Measurements from ENCODE around the gene KIAA1217. TPM values are rescaled to one million over a fixed set of nuclear protein-coding genes. Genes with fewer than 3 reads are reported as not detected.

KIAA1217 gene
- total RNA-seq, 1 experiment from 2014 or later, result 7.8 TPM

DNA sequence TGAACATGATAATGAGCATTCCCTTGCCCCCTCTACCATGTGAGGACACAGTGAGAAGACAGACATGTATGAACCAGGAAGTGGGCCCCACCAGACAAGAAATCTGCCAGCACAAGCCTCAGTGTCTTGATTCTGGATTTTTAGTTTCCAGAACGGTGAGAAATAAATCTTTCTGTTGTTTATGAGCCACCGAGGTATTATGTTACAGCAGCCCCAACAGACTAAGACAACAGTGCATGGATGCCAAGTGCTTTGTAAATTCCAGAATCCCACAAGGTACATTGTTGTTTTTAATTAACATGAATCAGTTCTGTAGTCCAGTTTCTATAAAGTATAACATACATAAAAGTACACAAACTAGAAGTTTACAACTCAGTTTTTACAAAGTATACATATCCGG, 352.5 kb downstream of the KIAA1217 start (continued):
- no peak for TF ChIP-seq TCF7L2 (IDR thresholded peaks at IDR 0.05; ENCODE audit: borderline replicate concordance, extremely low read depth, insufficient read depth, insufficient read length)
- TF ChIP-seq ELF1 (IDR thresholded peaks at IDR 0.05; ENCODE audit: borderline replicate concordance, low read depth), result no peak
- TF ChIP-seq CEBPB (IDR thresholded peaks at IDR 0.05; ENCODE audit: low read depth), result no peak
- TF ChIP-seq POLR2A (IDR thresholded peaks at IDR 0.05; ENCODE audit: borderline replicate concordance, extremely low read depth, insufficient read depth, insufficient read length), result no peak
- TF ChIP-seq RAD21 (IDR thresholded peaks at IDR 0.05; ENCODE audit: low read depth), result no peak

DNA sequence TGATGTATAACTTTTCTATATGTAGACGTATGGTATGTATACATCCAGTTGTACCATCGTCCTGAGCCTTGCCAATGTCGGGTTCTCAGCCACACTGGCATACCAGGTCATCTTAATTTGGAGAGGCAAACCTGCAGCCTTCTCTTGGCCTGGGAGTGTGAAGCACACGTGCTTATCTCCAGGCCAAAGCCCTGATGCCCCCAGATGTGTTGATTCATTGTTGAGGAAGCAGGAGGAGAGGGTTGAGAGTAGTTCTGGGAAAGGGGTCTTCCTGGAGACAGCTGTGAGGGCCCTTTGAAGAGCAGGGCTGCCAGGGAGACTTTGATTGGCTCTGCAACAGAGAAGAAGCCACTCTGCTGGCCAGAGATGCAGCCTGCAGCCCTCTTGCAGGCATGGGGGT, 359.1 kb downstream of the KIAA1217 start:
- H4K20me1 ChIP-seq (ENCODE audit: insufficient read depth), result no peaks in the 10 kb centered on the region
- intact Hi-C loops (cut with micrococcal nuclease), result no loop called here
- DNase-seq (ENCODE audit: low read depth, low spot score) (no peak), ATAC-seq (no peak)
- no peak overlapping the region for H3K4me3 ChIP-seq (replicated peaks in 1 of 2; ENCODE audit: low read depth in 1 of 2, low read length in 2 of 2)
- RAD21 ChIA-PET (ENCODE audit: low non-redundant PET in 1 of 2, low total read pairs in 2 of 2, uncharacterized antibody in 2 of 2, unreplicated experiment in 2 of 2), result no interaction called here
- BruUV-seq (replicated peaks), result no TSS peak
- H3K4me1 ChIP-seq (ENCODE audit: control insufficient read depth in 1 of 2, insufficient read depth in 2 of 2, low read length in 2 of 2), result no peaks in the 10 kb centered on the region
- no peaks in the 10 kb centered on the region for H3K36me3 ChIP-seq (ENCODE audit: control insufficient read depth in 1 of 2, insufficient read depth in 2 of 2, low read length in 2 of 2)
- no peak overlapping the region for H3K9ac ChIP-seq (ENCODE audit: low read length)
- TF ChIP-seq EZH2 (IDR thresholded peaks at IDR 0.05) (no peak), EGR1 (IDR thresholded peaks at IDR 0.05; ENCODE audit: low read depth) (no peak), TCF7L2 (IDR thresholded peaks at IDR 0.05; ENCODE audit: borderline replicate concordance, extremely low read depth, insufficient read depth, insufficient read length) (no peak), SRF (IDR thresholded peaks at IDR 0.05; ENCODE audit: low read depth) (no peak), CBX3 (IDR thresholded peaks at IDR 0.05; ENCODE audit: low read depth) (no peak)
- no peak overlapping the region for H3K27ac ChIP-seq (ENCODE audit: low read depth, low read length)
- CTCF ChIA-PET, result no interaction called here
- H2AFZ ChIP-seq (ENCODE audit: low read depth, low read length, poor library complexity, severe bottlenecking), result no peak overlapping the region
- no peaks in the 10 kb centered on the region for H3K9me3 ChIP-seq (ENCODE audit: control insufficient read depth in 1 of 2, insufficient read depth in 1 of 2, low read depth in 1 of 2, low read length in 2 of 2)
- no peaks in the 10 kb centered on the region for H3K9me2 ChIP-seq (ENCODE audit: insufficient read depth)
- POLR2A ChIA-PET, result no interaction called here
- no peaks in the 10 kb centered on the region for H3K27me3 ChIP-seq (ENCODE audit: insufficient read depth, low read length)
- no peaks in the 10 kb centered on the region for H3K79me2 ChIP-seq (ENCODE audit: insufficient read depth, low read length)
- no peak overlapping the region for H3K4me2 ChIP-seq (ENCODE audit: low read length)

DNA sequence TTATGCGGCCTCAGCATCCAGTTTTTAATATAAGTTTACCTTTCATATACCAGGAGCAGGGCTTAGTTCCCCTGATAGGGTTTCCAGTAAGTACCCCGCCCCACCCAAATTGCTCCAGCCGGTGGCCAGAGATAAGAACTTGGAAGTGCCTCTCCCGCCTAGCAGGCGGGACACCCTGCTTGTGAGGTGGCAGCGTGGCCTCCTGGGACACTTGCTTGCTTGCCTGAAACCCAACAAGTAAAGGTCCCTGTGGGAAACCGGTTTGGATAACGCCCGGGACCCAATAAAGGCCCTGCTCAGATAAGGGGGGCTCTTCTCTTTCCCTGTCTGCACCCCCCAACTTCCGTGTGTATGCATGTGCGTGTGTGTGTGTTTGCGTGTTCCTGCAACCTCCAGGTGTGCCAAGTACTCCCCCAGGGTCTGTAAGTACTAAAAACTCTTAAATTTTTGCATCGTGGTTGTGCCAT, 360.4 kb downstream of the KIAA1217 start:
- Histone ChIP-seq H3K9me2 (ENCODE audit: insufficient read depth) (no peaks in the 10 kb centered on the region), H3K4me3 (replicated peaks in 1 of 2; ENCODE audit: low read depth in 1 of 2, low read length in 2 of 2) (no peak overlapping the region), H3K36me3 (ENCODE audit: control insufficient read depth in 1 of 2, insufficient read depth in 2 of 2, low read length in 2 of 2) (no peaks in the 10 kb centered on the region), H3K27me3 (ENCODE audit: insufficient read depth, low read length) (no peaks in the 10 kb centered on the region), H3K27ac (ENCODE audit: low read depth, low read length) (no peak overlapping the region), H4K20me1 (ENCODE audit: insufficient read depth) (no peaks in the 10 kb centered on the region), H3K4me2 (ENCODE audit: low read length) (no peak overlapping the region), H3K4me1 (ENCODE audit: control insufficient read depth in 1 of 2, insufficient read depth in 2 of 2, low read length in 2 of 2) (no peaks in the 10 kb centered on the region), H3K9ac (ENCODE audit: low read length) (no peak overlapping the region), H3K9me3 (ENCODE audit: control insufficient read depth in 1 of 2, insufficient read depth in 1 of 2, low read depth in 1 of 2, low read length in 2 of 2) (no peaks in the 10 kb centered on the region), H2AFZ (ENCODE audit: low read depth, low read length, poor library complexity, severe bottlenecking) (no peak overlapping the region), H3K79me2 (ENCODE audit: insufficient read depth, low read length) (no peaks in the 10 kb centered on the region)
- ATAC-seq (no peak), DNase-seq (ENCODE audit: low read depth, low spot score) (no peak)
- no peak for TF ChIP-seq EZH2 (IDR thresholded peaks at IDR 0.05)
- TF ChIP-seq, protein P1, sequence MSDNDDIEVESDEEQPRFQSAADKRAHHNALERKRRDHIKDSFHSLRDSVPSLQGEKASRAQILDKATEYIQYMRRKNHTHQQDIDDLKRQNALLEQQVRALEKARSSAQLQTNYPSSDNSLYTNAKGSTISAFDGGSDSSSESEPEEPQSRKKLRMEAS (IDR thresholded peaks at IDR 0.05), result no peak
- no peak for TF ChIP-seq RAD21 (IDR thresholded peaks at IDR 0.05; ENCODE audit: low read depth)
- TF ChIP-seq, protein P2, sequence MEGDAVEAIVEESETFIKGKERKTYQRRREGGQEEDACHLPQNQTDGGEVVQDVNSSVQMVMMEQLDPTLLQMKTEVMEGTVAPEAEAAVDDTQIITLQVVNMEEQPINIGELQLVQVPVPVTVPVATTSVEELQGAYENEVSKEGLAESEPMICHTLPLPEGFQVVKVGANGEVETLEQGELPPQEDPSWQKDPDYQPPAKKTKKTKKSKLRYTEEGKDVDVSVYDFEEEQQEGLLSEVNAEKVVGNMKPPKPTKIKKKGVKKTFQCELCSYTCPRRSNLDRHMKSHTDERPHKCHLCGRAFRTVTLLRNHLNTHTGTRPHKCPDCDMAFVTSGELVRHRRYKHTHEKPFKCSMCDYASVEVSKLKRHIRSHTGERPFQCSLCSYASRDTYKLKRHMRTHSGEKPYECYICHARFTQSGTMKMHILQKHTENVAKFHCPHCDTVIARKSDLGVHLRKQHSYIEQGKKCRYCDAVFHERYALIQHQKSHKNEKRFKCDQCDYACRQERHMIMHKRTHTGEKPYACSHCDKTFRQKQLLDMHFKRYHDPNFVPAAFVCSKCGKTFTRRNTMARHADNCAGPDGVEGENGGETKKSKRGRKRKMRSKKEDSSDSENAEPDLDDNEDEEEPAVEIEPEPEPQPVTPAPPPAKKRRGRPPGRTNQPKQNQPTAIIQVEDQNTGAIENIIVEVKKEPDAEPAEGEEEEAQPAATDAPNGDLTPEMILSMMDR (IDR thresholded peaks at IDR 0.05 in 2 of 3, conservative IDR thresholded peaks at IDR 0.05 in 1 of 3; ENCODE audit: borderline replicate concordance in 1 of 3, insufficient read depth in 1 of 3, low read depth in 2 of 3, low read length in 2 of 3), result no peak
- TF ChIP-seq JUND (IDR thresholded peaks at IDR 0.05), result no peak
- no peak for TF ChIP-seq ZFX (IDR thresholded peaks at IDR 0.05)
- TF ChIP-seq EZH2phosphoT487 (IDR thresholded peaks at IDR 0.05; ENCODE audit: borderline replicate concordance), result no peak
- TF ChIP-seq SRF (IDR thresholded peaks at IDR 0.05; ENCODE audit: low read depth), result no peak
- intact Hi-C loops (cut with micrococcal nuclease), result no loop called here
- BruUV-seq (replicated peaks), result no TSS peak
- ChIA-PET POLR2A (no interaction called here), CTCF (no interaction called here), RAD21 (ENCODE audit: low non-redundant PET in 1 of 2, low total read pairs in 2 of 2, uncharacterized antibody in 2 of 2, unreplicated experiment in 2 of 2) (no interaction called here)
